BLaER1 treated with 17β-estradiol and CSF1 and Interleukin-3, amounts not matched to agents 10 nM and 100 nM (cell line): ENCODE data around the gene SLC35B2.

ENCODE experiments used
- H3K27ac ChIP-seq, 11 experiments: shearing (Covaris generic); formaldehyde crosslinking; 2 replicates each; pipeline ENCODE4 v1.8.1; 2022
- H3K27me3 ChIP-seq, 11 experiments: shearing (Covaris generic); formaldehyde crosslinking; 2 replicates each; pipeline ENCODE4 v1.8.1; 2022
- H3K36me3 ChIP-seq, 11 experiments: shearing (Covaris generic); formaldehyde crosslinking; 2 replicates each; pipeline ENCODE4 v1.8.1; 2022
- H3K4me1 ChIP-seq, 10 experiments: shearing (Covaris generic); formaldehyde crosslinking; 2 replicates each; pipeline ENCODE4 v1.8.1; 2022
- H3K4me2 ChIP-seq, 11 experiments: shearing (Covaris generic); formaldehyde crosslinking; 2 replicates each; pipeline ENCODE4 v1.8.1; 2022
- H3K4me3 ChIP-seq, 10 experiments: shearing (Covaris generic); formaldehyde crosslinking; 2 replicates each; pipeline ENCODE4 v1.8.1; 2022
- H3K9ac ChIP-seq, 11 experiments: shearing (Covaris generic); formaldehyde crosslinking; 2 replicates each; pipeline ENCODE4 v1.8.1; 2022
- H3K9me3 ChIP-seq, 11 experiments: shearing (Covaris generic); formaldehyde crosslinking; replicated peaks in 1 of 11; 2 replicates each; pipeline ENCODE4 v1.8.1; 2022
- H4K20me1 ChIP-seq, 11 experiments: shearing (Covaris generic); formaldehyde crosslinking; 2 replicates each; pipeline ENCODE4 v1.8.1; 2022
- Cebpa-rat ChIP-seq, 11 experiments: shearing (Covaris generic); IDR thresholded peaks; 2 replicates each; pipeline ENCODE4 v1.8.1; 2022

Gene SLC35B2

DNA sequence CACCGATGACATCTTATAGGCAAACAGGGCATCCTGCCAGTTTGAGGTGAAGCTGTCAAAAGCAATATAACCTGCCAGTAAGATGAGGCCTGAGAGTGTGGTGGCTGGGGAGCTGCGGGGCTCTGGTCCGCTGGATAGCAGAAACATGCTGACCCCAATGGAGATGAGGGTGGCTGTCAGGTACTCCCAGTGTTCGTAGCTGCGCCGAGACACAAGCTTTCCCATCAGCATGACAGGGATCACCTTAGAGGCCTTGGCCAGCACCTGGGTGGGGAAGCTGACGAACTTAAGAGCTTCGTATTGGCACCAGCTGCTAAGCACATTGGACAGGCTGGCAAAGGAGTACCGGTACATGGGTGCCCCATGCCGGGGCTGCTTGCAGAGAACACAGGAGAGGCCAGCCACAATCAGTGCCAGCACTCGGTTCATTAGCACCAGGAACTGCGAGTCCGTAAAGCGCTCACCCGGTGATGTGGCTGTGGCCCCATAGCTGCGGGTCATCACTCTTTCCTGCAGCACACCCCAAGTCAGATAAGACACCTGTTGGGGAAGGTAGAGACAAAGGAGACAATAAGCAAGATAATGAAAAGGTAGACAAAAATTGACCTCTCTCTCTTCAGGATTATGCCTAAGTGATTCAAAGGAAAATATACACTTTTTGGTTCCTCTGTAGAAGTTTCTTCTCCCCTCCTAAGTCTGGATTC lies 2.1 kb downstream of the SLC35B2 start:
- H3K9ac ChIP-seq, result peak overlapping the region; percentile 86 to 94 (median 90); a peak in 20 of 22 replicates
- peaks cover 66 to 94% (median 86%) of the 10 kb centered on the region in 11 experiments for H4K20me1 ChIP-seq
- H3K27me3 ChIP-seq, result no peaks in the 10 kb centered on the region
- H3K4me2 ChIP-seq, result peak overlapping the region; percentile 92 to 99 (median 97)
- H3K27ac ChIP-seq, result peak overlapping the region in 4 of 11 experiments; percentile 86 to 91 (median 90); a peak in 1 of 22 replicates
- TF ChIP-seq Cebpa-rat (IDR thresholded peaks at IDR 0.05), result no peak
- H3K4me3 ChIP-seq, result peak overlapping the region in 8 of 10 experiments; percentile 77 to 91 (median 88); a peak in 11 of 20 replicates
- peaks cover 72 to 83% (median 74%) of the 10 kb centered on the region in 11 experiments for H3K36me3 ChIP-seq
- no peaks in the 10 kb centered on the region for H3K9me3 ChIP-seq
- H3K4me1 ChIP-seq, result peaks cover 60 to 92% (median 86%) of the 10 kb centered on the region in 10 experiments

DNA sequence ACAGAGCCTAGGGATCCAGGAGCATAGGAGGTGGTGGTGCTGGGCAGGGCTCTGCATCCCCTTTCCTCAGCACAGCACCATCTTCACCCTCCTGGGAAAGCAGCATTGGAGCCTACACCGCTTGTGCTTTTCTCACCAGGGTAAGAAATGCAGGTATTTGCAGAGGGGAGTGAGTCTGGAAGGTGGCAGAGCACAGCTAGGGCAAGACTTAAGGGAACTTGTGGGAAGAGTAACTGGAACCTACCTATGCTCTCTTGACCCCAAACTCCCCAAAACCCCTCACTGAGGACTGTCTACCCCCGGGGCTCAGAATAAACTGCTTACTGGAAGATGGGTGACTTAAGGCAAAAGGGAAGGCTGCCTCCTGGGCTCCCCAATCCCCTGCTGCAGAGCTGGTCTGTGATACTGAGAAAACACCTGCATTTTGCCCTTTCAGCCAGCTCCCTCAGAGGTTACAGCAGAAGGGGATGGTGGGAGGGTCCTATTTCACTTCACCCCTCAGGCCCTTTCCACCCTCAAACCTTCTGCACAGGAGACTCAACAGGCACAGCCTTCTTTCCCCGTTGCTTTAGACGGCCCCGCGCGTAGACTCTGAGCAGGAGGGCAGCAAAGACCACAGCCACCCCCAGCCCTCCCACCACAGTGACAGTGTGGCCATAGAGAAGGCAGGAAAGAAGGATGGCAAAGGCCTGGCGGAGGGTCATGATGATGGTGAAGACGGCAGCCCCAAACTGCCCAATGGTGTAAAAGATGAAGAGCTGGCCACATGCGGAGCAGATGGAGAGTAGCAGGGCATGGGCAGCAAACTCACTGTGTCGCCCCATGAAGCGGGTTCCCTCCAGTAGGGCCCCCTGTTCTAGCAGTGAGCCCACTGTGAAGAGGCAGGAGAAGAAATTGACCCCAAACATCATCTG lies 2.9 kb downstream of the SLC35B2 start:
- no peaks in the 10 kb centered on the region for H3K9me3 ChIP-seq
- peak overlapping the region in 3 of 10 experiments; percentile 77 to 91 (median 87); a peak in 3 of 20 replicates for H3K4me3 ChIP-seq
- H3K4me2 ChIP-seq, result peak overlapping the region; percentile 92 to 99 (median 97); a peak in 20 of 22 replicates
- peaks cover 69 to 94% (median 87%) of the 10 kb centered on the region in 11 experiments for H4K20me1 ChIP-seq
- 0 out of 22 replicates have a peak overlapping the region, but pooled peaks of 1 of the 11 experiments have one; percentile 6 for H3K27ac ChIP-seq
- no peaks in the 10 kb centered on the region for H3K27me3 ChIP-seq
- peaks cover 72 to 83% (median 74%) of the 10 kb centered on the region in 11 experiments for H3K36me3 ChIP-seq
- peak overlapping the region in 8 of 11 experiments; percentile 28 to 92 (median 90); a peak in 13 of 22 replicates for H3K9ac ChIP-seq
- H3K4me1 ChIP-seq, result peaks cover 64 to 92% (median 88%) of the 10 kb centered on the region in 10 experiments
- no peak for TF ChIP-seq Cebpa-rat (IDR thresholded peaks at IDR 0.05)

DNA sequence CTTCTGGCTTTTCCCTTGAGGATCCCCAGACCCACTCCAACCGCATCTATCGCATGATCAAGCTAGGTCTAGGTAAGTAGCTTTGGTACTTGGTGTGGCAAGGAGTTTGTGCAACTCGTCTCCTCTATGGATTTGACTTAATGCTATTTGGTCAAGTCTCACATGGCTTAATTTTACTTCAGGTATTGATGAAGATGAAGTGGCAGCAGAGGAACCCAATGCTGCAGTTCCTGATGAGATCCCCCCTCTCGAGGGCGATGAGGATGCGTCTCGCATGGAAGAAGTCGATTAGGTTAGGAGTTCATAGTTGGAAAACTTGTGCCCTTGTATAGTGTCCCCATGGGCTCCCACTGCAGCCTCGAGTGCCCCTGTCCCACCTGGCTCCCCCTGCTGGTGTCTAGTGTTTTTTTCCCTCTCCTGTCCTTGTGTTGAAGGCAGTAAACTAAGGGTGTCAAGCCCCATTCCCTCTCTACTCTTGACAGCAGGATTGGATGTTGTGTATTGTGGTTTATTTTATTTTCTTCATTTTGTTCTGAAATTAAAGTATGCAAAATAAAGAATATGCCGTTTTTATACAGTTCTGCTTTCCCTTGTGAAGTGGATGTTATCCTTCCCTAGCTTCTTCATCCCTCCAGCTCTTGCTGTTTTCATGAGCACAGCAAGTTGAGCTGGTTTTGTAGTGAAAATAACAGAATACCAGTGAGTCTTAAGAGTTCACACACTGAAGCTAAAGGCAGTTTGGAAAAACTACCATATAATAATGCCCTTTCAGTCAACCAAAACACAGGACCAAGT lies 3.8 kb downstream of the SLC35B2 start:
- no peak overlapping the region; a peak in 1 of 20 replicates for H3K4me3 ChIP-seq
- no peak for TF ChIP-seq Cebpa-rat (IDR thresholded peaks at IDR 0.05)
- H3K27me3 ChIP-seq, result no peaks in the 10 kb centered on the region
- H3K9ac ChIP-seq, result peak overlapping the region in 5 of 11 experiments; percentile 10 to 29 (median 16); a peak in 3 of 22 replicates
- H3K9me3 ChIP-seq, result no peaks in the 10 kb centered on the region; a peak in 1 of 22 replicates
- peaks cover 79 to 96% (median 89%) of the 10 kb centered on the region in 11 experiments for H4K20me1 ChIP-seq
- H3K36me3 ChIP-seq, result peaks cover 74 to 83% (median 75%) of the 10 kb centered on the region in 11 experiments
- H3K4me1 ChIP-seq, result peaks cover 74 to 93% (median 91%) of the 10 kb centered on the region in 10 experiments
- peak overlapping the region; percentile 92 to 99 (median 97); a peak in 13 of 22 replicates for H3K4me2 ChIP-seq
- H3K27ac ChIP-seq, result no peak overlapping the region

DNA sequence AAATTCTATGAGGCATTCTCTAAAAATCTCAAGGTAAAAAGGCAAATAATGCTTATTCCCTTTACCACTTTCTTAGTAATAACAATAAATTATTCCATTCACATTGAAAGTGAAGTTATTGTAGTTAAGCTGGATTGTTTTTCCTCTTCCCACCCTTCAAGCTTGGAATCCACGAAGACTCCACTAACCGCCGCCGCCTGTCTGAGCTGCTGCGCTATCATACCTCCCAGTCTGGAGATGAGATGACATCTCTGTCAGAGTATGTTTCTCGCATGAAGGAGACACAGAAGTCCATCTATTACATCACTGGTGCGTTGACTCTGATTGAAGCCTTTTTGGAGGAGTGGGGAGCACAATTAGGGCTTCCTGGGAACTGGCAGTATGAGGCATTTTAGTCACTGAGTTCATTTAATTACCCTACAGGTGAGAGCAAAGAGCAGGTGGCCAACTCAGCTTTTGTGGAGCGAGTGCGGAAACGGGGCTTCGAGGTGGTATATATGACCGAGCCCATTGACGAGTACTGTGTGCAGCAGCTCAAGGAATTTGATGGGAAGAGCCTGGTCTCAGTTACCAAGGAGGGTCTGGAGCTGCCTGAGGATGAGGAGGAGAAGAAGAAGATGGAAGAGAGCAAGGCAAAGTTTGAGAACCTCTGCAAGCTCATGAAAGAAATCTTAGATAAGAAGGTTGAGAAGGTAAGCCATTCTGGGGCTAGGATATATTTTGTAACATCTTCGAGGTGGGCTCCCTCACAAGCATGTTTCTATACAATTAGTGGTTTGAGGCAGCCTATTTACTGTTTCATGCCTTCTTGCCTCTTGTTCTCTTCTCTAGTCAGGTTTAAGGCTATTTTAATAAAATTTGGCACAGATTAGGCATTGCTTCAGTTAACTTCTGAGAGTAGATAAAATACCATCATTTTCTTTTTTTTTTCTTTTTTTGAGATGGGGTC lies 5.5 kb downstream of the SLC35B2 start:
- Histone ChIP-seq H3K4me3 (peak overlapping the region in 3 of 10 experiments; percentile 11 to 21 (median 15); a peak in 4 of 20 replicates), H3K27me3 (no peaks in the 10 kb centered on the region), H3K27ac (no peak overlapping the region), H4K20me1 (peaks cover 93 to 99% (median 97%) of the 10 kb centered on the region in 11 experiments), H3K4me2 (peak overlapping the region in 10 of 11 experiments; percentile 10 to 98 (median 93); a peak in 17 of 22 replicates), H3K9me3 (no peaks in the 10 kb centered on the region; a peak in 2 of 22 replicates), H3K4me1 (peaks cover 68 to 85% (median 83%) of the 10 kb centered on the region in 10 experiments), H3K36me3 (peaks cover 75 to 86% (median 80%) of the 10 kb centered on the region in 11 experiments), H3K9ac (peak overlapping the region in 10 of 11 experiments; percentile 6 to 95 (median 24); a peak in 8 of 22 replicates)
- TF ChIP-seq Cebpa-rat (IDR thresholded peaks at IDR 0.05), result no peak

DNA sequence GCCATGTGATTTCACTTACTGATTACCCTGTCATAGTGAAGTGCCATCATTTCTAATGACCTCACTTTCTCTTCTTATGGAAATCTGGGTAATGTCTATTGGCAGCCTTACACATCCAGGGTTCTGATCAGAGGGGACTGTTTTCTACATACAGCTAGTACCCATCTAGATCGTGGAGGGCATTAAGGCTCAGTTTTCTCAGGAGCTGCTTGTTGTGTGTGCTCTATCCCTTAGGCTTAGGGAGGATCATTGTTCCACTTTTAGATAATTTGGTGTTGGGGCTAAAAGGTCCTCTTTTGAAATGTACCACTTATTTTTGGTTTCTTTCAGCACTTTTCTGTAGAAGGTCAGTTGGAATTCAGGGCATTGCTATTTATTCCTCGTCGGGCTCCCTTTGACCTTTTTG lies 6.6 kb downstream of the SLC35B2 start:
- peaks cover 75 to 81% (median 80%) of the 10 kb centered on the region in 11 experiments for H3K36me3 ChIP-seq
- peaks cover 86 to 88% (median 87%) of the 10 kb centered on the region in 11 experiments for H4K20me1 ChIP-seq
- peak overlapping the region; percentile 4 to 98 (median 93); a peak in 20 of 22 replicates for H3K4me2 ChIP-seq
- no peak overlapping the region for H3K27ac ChIP-seq
- H3K9me3 ChIP-seq, result no peaks in the 10 kb centered on the region; a peak in 2 of 22 replicates
- H3K4me1 ChIP-seq, result peaks cover 61 to 80% (median 77%) of the 10 kb centered on the region in 10 experiments
- H3K9ac ChIP-seq, result peak overlapping the region in 10 of 11 experiments; percentile 1 to 99 (median 30); a peak in 12 of 22 replicates
- TF ChIP-seq Cebpa-rat (IDR thresholded peaks at IDR 0.05), result no peak
- H3K4me3 ChIP-seq, result peak overlapping the region in 8 of 10 experiments; percentile 12 to 99 (median 86); a peak in 5 of 20 replicates
- H3K27me3 ChIP-seq, result no peaks in the 10 kb centered on the region

DNA sequence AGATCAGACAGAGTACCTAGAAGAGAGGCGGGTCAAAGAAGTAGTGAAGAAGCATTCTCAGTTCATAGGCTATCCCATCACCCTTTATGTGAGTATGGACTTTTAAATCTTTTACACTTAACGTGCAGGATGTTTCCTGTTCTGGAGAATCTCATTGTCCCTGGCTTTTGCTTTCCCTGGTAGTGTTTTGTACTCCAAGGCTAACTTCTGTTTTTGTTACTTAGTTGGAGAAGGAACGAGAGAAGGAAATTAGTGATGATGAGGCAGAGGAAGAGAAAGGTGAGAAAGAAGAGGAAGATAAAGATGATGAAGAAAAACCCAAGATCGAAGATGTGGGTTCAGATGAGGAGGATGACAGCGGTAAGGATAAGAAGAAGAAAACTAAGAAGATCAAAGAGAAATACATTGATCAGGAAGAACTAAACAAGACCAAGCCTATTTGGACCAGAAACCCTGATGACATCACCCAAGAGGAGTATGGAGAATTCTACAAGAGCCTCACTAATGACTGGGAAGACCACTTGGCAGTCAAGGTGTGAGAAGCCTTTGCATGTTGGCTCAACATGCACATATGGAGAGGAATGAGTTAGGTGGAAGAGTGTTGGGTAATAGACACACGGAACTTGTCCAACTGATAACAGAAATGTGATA lies 7.1 kb downstream of the SLC35B2 start:
- H3K4me3 ChIP-seq, result peak overlapping the region in 9 of 10 experiments; percentile 82 to 99 (median 94); a peak in 14 of 20 replicates
- peaks cover 61 to 80% (median 77%) of the 10 kb centered on the region in 10 experiments for H3K4me1 ChIP-seq
- no peaks in the 10 kb centered on the region for H3K27me3 ChIP-seq
- no peaks in the 10 kb centered on the region; a peak in 2 of 22 replicates for H3K9me3 ChIP-seq
- peak overlapping the region; percentile 88 to 98 (median 93) for H3K4me2 ChIP-seq
- peaks cover 71 to 77% (median 77%) of the 10 kb centered on the region in 11 experiments for H3K36me3 ChIP-seq
- no peak overlapping the region for H3K27ac ChIP-seq
- TF ChIP-seq Cebpa-rat (IDR thresholded peaks at IDR 0.05), result no peak
- H3K9ac ChIP-seq, result peak overlapping the region; percentile 27 to 99 (median 97); a peak in 14 of 22 replicates
- peaks cover 80 to 83% (median 82%) of the 10 kb centered on the region in 11 experiments for H4K20me1 ChIP-seq
